ENCODE measurements around the gene NAXD.
"Not testable (repeated sequence)": the region's sequence is repeated elsewhere in the genome, so short reads cannot be mapped to it uniquely, and the experiment has no call there.

Gene NAXD

GRCh38 chr13:110615322-110616102 lies at the start of gene NAXD:
Gene NAXD, plus strand, starts transcription at chr13:110615545. Its CDS starts 57 bp downstream, at chr13:110615602.
- FAIRE-seq: peak; percentile 94
- peak; percentile 95 for DNase-seq (ENCODE audit: extremely low spot score, insufficient read length, low read depth)

GRCh38 chr13:110566171-110566570 lies 49.2 kb upstream of the NAXD start:
- FAIRE-seq (no peak), DNase-seq (ENCODE audit: extremely low spot score, insufficient read length, low read depth) (no peak)

- no peak for FAIRE-seq
- DNase-seq (ENCODE audit: extremely low spot score, insufficient read length, low read depth): no peak
These were observed 46.7 kb upstream of the NAXD start for GRCh38 chr13:110568612-110569011.

- DNase-seq (ENCODE audit: extremely low spot score, insufficient read length, low read depth); FAIRE-seq: not testable (repeated sequence)
These were observed 45.4 kb upstream of the NAXD start for GRCh38 chr13:110569962-110570361.

- no peak for DNase-seq (ENCODE audit: extremely low spot score, insufficient read length, low read depth)
- no peak for FAIRE-seq
These were observed 44.5 kb upstream of the NAXD start for GRCh38 chr13:110570886-110571285.

- FAIRE-seq: no peak
- no peak for DNase-seq (ENCODE audit: extremely low spot score, insufficient read length, low read depth)
These were observed 43.2 kb upstream of the NAXD start for GRCh38 chr13:110571896-110572777.

- DNase-seq (ENCODE audit: extremely low spot score, insufficient read length, low read depth) (no peak), FAIRE-seq (no peak)
These were observed 42.6 kb upstream of the NAXD start for GRCh38 chr13:110572778-110573118.

GRCh38 chr13:110574161-110574560 lies 41.2 kb upstream of the NAXD start:
- DNase-seq (ENCODE audit: extremely low spot score, insufficient read length, low read depth): no peak
- FAIRE-seq: no peak

- DNase-seq (ENCODE audit: extremely low spot score, insufficient read length, low read depth): no peak
- peak; percentile 94 for FAIRE-seq
These were observed 39.8 kb upstream of the NAXD start for GRCh38 chr13:110575322-110576069.

- FAIRE-seq: no peak
- no peak for DNase-seq (ENCODE audit: extremely low spot score, insufficient read length, low read depth)
These were observed 39.3 kb upstream of the NAXD start for GRCh38 chr13:110576070-110576394.

GRCh38 chr13:110576736-110577476 lies 38.4 kb upstream of the NAXD start:
- no peak for FAIRE-seq

GRCh38 chr13:110578363-110578762 lies 37.0 kb upstream of the NAXD start:
- FAIRE-seq (no peak), DNase-seq (ENCODE audit: extremely low spot score, insufficient read length, low read depth) (no peak)

More at GRCh38 chr13:110576736-110577476, 38.4 kb upstream of the NAXD start:
- DNase-seq (ENCODE audit: extremely low spot score, insufficient read length, low read depth): no peak

- DNase-seq (ENCODE audit: extremely low spot score, insufficient read length, low read depth) (no peak), FAIRE-seq (peak; percentile 5)
These were observed 34.5 kb upstream of the NAXD start for GRCh38 chr13:110580800-110581199.

- FAIRE-seq (no peak), DNase-seq (ENCODE audit: extremely low spot score, insufficient read length, low read depth) (no peak)
These were observed 33.7 kb upstream of the NAXD start for GRCh38 chr13:110581506-110582185.

- no peak for FAIRE-seq
- DNase-seq (ENCODE audit: extremely low spot score, insufficient read length, low read depth): no peak
These were observed 32.9 kb upstream of the NAXD start for GRCh38 chr13:110582421-110582954.

GRCh38 chr13:110583178-110583865 lies 32.0 kb upstream of the NAXD start:
- no peak for FAIRE-seq
- DNase-seq (ENCODE audit: extremely low spot score, insufficient read length, low read depth): no peak

GRCh38 chr13:110589793-110590390 lies 25.5 kb upstream of the NAXD start:
- DNase-seq (ENCODE audit: extremely low spot score, insufficient read length, low read depth) (no peak), FAIRE-seq (no peak)

- FAIRE-seq: no peak
- DNase-seq (ENCODE audit: extremely low spot score, insufficient read length, low read depth): no peak
These were observed 24.8 kb upstream of the NAXD start for GRCh38 chr13:110590577-110590976.

Data from GM18507 (cell line).